Mononuclear cell (primary cell): ENCODE measurements around the gene CMTM4. TPM values are rescaled to one million over a fixed set of nuclear protein-coding genes. Genes with fewer than 3 reads are reported as not detected.
"Not testable (repeated sequence)": the region's sequence is repeated elsewhere in the genome, so short reads cannot be mapped to it uniquely, and the experiment has no call there.

Experiments used
- H3K27me3 ChIP-seq: 2 replicates; pipeline ENCODE4 v1.6.0; 2011; ENCODE audit warnings: low read length, control low read depth; ENCODE audit not compliant: insufficient read depth
- H3K4me1 ChIP-seq: 2 replicates; pipeline ENCODE4 v1.5.1; 2011; ENCODE audit warnings: mild to moderate bottlenecking, low read length, control low read depth; ENCODE audit not compliant: insufficient read depth
- H3K4me3 ChIP-seq: 2 replicates; pipeline ENCODE4 v1.5.1; 2011; ENCODE audit warnings: mild to moderate bottlenecking, low read length, moderate library complexity
- H3K9me3 ChIP-seq: 2 replicates; pipeline ENCODE4 v1.5.1; 2011; ENCODE audit warnings: low read depth, mild to moderate bottlenecking, control low read depth, low read length
- total RNA-seq: library from RNA; depleted of rRNA; stranded (reverse); fragments of >200 nt; gene quantifications from one replicate; pipeline ENCODE4 v1.2.3, GENCODE V29; 2012

The CMTM4 gene
- total RNA-seq, 1 donor = 2.0 TPM

GRCh38 chr16:66596559-66596958, 100.0 kb downstream of the CMTM4 start:
- not testable (repeated sequence) for H3K4me3 ChIP-seq, H3K9me3 ChIP-seq, H3K4me1 ChIP-seq, H3K27me3 ChIP-seq

GRCh38 chr16:66594739-66595138, 101.8 kb downstream of the CMTM4 start:
- H3K27me3 ChIP-seq = no peaks in the 10 kb centered on the region
- peaks cover 22% of the 10 kb centered on the region for H3K4me1 ChIP-seq
- no peak overlapping the region for H3K4me3 ChIP-seq
- H3K9me3 ChIP-seq = no peaks in the 10 kb centered on the region

GRCh38 chr16:66592814-66593213, 103.7 kb downstream of the CMTM4 start:
- Histone ChIP-seq H3K27me3 (no peaks in the 10 kb centered on the region), H3K9me3 (no peaks in the 10 kb centered on the region), H3K4me1 (peaks cover 36% of the 10 kb centered on the region), H3K4me3 (no peak overlapping the region)

GRCh38 chr16:66592241-66592640, 104.3 kb downstream of the CMTM4 start:
- Histone ChIP-seq H3K9me3 (no peaks in the 10 kb centered on the region), H3K27me3 (no peaks in the 10 kb centered on the region), H3K4me1 (peaks cover 41% of the 10 kb centered on the region), H3K4me3 (no peak overlapping the region)

DNA sequence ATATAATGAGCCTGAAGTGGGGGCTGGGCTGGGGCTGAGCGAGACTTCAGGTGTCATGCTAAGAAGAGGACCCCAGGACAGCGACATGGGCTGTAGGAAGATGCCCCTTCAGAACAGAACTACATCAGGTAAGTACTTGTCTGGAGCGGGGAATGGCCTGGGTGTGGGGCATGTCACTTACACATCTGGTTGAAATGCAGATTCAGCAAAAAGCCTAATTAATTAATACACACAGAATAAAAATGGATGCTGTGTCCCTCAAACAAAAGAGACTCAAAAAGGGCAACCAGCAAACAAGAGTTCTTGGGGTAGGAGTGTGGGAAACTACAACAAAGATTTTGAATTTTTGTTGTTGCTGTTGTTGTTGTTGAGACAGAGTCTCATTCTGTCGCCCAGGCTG, 105.5 kb downstream of the CMTM4 start:
- no peaks in the 10 kb centered on the region for H3K9me3 ChIP-seq
- no peaks in the 10 kb centered on the region for H3K27me3 ChIP-seq
- peaks cover 54% of the 10 kb centered on the region for H3K4me1 ChIP-seq
- no peak overlapping the region for H3K4me3 ChIP-seq

- peak overlapping the region; percentile 12 for H3K4me3 ChIP-seq
- H3K27me3 ChIP-seq = no peaks in the 10 kb centered on the region
- H3K9me3 ChIP-seq = no peaks in the 10 kb centered on the region
- H3K4me1 ChIP-seq = peaks cover 61% of the 10 kb centered on the region
These were observed 106.2 kb downstream of the CMTM4 start for GRCh38 chr16:66590322-66590721.

GRCh38 chr16:66588981-66589713, 107.4 kb downstream of the CMTM4 start:
- Histone ChIP-seq H3K4me1 (peaks cover 63% of the 10 kb centered on the region), H3K9me3 (no peaks in the 10 kb centered on the region), H3K4me3 (no peak overlapping the region), H3K27me3 (no peaks in the 10 kb centered on the region)

DNA sequence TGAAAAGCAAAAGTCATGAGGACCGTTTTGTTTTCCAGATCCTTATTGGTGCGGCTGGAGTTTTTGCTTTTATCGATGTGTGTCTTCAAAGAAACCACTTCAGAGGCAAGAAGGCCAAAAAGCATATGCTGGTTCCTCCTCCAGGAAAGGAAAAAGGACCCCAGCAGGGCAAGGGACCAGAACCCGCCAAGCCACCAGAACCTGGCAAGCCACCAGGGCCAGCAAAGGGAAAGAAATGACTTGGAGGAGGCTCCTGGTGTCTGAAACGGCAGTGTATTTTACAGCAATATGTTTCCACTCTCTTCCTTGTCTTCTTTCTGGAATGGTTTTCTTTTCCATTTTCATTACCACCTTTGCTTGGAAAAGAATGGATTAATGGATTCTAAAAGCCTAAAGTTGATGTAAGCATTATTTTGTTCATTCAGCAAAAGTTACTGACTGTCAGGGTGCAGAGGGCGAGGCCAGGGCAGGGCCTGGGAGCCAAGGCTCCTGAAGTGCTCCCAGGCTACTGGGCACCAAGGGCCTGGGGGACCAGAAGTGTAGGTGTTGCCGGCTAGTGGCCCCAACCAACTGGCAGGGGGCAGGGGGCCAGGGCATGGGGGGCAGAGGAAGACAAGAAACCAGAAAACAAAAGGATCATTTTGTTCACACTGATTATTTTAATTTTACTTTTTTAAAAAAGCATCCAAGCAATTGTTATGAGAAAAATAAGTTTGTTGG, 108.5 kb downstream of the CMTM4 start:
- no peaks in the 10 kb centered on the region for H3K27me3 ChIP-seq
- H3K9me3 ChIP-seq = no peaks in the 10 kb centered on the region
- peaks cover 66% of the 10 kb centered on the region for H3K4me1 ChIP-seq
- peak overlapping the region; percentile 34 for H3K4me3 ChIP-seq

DNA sequence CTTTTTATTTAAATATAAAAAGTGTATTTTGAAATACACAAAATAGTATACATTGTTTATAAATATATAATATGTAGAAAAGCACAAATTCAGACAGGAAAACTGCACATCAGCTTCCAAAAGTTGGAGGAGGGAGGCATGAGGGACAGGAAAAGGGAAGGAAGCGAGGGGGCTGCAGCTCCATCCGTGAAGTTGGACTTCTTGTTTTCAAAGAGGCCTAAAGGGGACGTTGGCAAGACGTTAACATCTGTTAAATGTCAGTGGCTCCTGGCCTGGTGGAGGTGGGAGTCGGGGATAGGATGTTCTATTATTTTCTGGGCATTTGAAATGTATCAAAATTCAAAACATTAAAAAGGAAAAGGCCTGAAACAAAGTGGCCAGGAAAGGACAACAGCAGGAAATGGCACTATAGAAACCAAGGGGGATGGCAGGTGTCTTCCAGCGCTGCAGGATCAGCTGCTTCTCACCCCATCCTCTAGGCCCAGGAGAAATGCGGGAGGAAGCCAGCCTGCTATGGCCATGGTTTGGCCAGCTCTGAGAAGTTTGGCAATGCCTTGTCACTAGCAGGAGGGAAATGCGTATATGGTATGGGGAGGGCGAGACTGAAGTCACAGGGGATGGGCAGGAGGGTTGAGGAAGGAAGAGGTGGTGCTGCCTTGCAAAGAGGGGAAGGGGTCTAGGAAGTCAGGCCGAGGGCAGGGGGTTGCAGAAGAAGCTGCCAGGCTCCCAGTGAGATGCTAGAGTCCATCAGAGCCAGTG, 110.9 kb downstream of the CMTM4 start:
- Histone ChIP-seq H3K4me1 (peaks cover 62% of the 10 kb centered on the region), H3K4me3 (no peak overlapping the region), H3K27me3 (peaks cover 6% of the 10 kb centered on the region), H3K9me3 (no peaks in the 10 kb centered on the region)

- Histone ChIP-seq H3K4me3 (no peak overlapping the region), H3K4me1 (peaks cover 38% of the 10 kb centered on the region), H3K27me3 (peaks cover 35% of the 10 kb centered on the region), H3K9me3 (no peaks in the 10 kb centered on the region)
These were observed 115.1 kb downstream of the CMTM4 start for GRCh38 chr16:66581246-66581952.

- Histone ChIP-seq H3K27me3 (peaks cover 35% of the 10 kb centered on the region), H3K9me3 (no peaks in the 10 kb centered on the region), H3K4me3 (no peak overlapping the region)
These were observed 115.8 kb downstream of the CMTM4 start for GRCh38 chr16:66580605-66581209.

DNA sequence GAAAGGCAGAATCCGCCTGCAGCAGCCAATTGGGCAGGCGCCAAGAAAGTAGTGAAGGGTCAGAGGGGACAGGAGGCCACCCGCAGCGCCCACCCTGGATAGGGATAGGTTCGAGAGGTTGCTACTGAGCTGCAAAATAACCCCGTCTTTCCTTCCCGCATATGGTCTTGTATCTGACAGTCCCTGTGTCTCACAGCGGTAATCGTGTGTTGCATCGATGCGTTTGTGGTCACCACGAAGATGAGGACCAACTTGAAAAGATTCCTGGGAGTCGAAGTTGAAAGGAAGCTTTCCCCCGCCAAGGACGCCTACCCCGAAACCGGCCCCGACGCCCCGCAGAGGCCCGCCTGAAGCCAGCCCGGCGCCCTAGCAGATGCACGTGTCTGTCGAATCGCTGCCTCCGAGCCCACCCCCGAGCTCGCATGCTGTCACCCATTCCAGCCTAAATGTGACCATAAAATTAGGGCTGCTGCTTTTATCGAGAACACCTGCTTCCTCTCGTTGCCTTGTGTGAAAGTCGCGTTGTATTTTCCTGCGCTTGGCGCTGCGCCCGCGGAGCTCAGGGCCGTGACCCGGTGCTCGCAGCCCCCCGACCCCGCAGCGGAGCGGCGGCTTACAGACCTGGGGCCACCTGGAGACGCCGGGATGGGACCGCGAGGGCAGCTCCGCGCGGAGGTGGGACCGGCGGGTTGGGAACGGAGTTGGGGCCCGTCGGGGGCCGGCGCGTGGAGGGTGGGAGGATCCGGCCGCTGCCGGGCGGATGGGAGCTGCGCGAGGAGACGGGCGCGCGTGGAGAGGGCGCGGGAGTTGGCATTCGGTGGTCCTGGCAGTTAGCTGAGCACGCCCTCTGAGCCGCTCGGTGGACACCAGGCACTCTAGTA, 117.7 kb downstream of the CMTM4 start, which contains the start of gene CMTM2:
CMTM2 (plus strand) TSS at position 813 of the 881 bp plus-strand sequence. CDS start 145 bp downstream, outside the sequence.
- no peaks in the 10 kb centered on the region for H3K9me3 ChIP-seq
- peaks cover 35% of the 10 kb centered on the region for H3K27me3 ChIP-seq
- H3K4me3 ChIP-seq = peak within 1 kb of the TSS; percentile 22
- H3K4me1 ChIP-seq = peaks cover 14% of the 10 kb centered on the region

More at GRCh38 chr16:66580605-66581209, 115.8 kb downstream of the CMTM4 start:
- H3K4me1 ChIP-seq = peaks cover 31% of the 10 kb centered on the region

DNA sequence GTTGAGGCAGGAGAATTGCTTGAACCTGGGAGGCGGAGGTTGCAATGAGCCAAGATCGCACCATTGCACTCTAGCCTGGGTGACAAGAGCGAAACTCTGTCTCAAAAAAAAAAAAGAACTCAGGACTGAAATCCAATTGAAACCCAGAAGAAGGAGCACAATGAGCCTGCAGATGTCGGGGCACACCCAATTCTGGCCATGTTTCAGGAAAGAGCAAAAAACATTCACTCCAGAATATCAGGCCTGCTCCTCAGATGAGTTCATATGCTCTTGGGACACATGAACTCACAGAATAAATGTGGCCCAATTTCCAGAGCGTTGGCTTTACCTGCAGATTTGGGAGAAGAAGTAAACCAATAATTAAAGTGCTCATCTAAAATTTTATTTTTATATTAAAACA, 120.2 kb downstream of the CMTM4 start:
- H3K4me3 ChIP-seq = no peak overlapping the region
- H3K4me1 ChIP-seq = peaks cover 20% of the 10 kb centered on the region
- peaks cover 35% of the 10 kb centered on the region for H3K27me3 ChIP-seq
- no peaks in the 10 kb centered on the region for H3K9me3 ChIP-seq
